ENCODE measurements around the gene ZSCAN10. TPM values are rescaled to one million over a fixed set of nuclear protein-coding genes. Genes with fewer than 3 reads are reported as not detected.

ZSCAN10 gene
- polyA plus RNA-seq, 1 donor: 0.34 TPM

DNA sequence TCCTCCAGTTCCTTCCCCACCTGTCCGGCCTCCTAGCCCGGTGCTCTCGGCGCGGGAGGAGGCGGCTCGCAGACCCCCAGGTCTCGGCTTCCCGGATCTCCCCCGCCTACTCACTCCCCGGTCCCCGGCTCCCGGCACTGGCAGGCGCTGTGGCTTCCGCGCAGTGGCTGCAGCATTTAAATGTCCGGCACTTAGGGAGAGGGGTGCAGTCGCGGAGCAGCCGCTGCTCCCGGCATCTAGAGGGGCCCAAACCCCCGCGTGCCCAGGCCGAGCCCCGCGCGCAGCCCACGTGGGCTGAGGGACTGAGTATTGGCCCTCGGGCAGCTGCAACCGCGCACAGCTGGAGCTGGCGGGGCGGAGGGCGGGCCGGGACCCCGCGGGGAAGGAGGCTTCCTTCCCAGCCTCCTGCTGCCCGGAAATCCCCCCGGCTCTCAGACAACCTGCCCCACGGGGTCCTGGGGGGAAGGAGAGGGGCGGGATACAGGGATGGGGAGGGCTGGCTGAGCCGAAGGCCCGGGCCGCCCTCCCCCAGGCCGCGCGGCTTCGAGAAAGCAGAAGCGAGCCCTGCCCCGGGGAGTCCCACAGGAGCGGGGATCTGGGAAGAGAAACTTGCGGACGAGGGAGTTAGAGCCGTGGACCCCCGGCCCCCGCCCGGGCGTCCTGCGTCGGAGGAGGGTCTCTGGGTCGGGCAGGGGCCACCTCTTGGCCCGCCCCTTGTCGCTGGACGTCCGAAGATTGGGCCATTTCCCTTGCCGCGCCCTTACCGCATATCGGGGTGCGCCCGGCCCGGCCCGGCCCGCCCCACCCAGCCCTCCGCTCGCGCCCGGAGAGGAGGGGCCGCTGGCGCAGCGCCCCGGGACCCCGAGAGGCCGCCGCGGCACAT, 53.1 kb downstream of the ZSCAN10 start, which contains the start of gene MMP25:
Gene MMP25, plus strand, starts transcription at position 804 of the 883 bp plus-strand sequence. CDS start 357 bp downstream, outside the sequence.
- DNase-seq: no peak

GRCh38 chr16:3044708-3045107, 54.4 kb downstream of the ZSCAN10 start:
- DNase-seq: no peak

GRCh38 chr16:3042376-3042775, 56.7 kb downstream of the ZSCAN10 start:
- no peak for DNase-seq

DNA sequence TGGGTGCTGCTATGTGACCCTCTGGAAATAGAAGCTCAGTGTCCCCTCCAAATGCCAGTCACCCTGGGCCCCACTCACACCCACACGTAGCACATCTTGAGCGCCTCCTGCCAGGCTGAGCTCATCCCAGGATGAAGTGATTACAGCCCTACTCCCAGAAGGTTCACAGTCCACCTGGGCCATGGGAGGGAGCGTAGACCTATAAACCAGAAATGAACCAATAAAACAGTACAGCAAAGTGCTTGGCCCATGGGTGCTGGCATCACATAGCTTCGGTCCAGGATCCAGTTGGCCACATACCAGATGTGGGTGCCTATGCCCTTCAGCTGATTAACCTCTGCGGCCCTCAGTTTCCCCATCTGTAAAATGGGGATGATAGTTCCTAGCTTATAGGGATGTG, 60.2 kb downstream of the ZSCAN10 start:
- DNase-seq: no peak

Other genes starting within 250 kb of the ZSCAN10 start
- not detected for gene PRSS22, start 241.1 kb downstream of the ZSCAN10 start, polyA plus RNA-seq (ENCODE audit: insufficient read length)
- gene FLYWCH2, start 216.1 kb downstream of the ZSCAN10 start, polyA plus RNA-seq (ENCODE audit: insufficient read length): 16.1 TPM
- 23.7 TPM for gene FLYWCH1, start 187.4 kb downstream of the ZSCAN10 start, polyA plus RNA-seq (ENCODE audit: insufficient read length)
- gene KREMEN2, start 135.0 kb downstream of the ZSCAN10 start, polyA plus RNA-seq (ENCODE audit: insufficient read length): 6.1 TPM
- 7.0 TPM for gene PAQR4, start 129.9 kb downstream of the ZSCAN10 start, polyA plus RNA-seq (ENCODE audit: insufficient read length)
- gene PKMYT1, start 118.8 kb downstream of the ZSCAN10 start, polyA plus RNA-seq (ENCODE audit: insufficient read length): 11.4 TPM
- gene CLDN9, start 86.4 kb downstream of the ZSCAN10 start, polyA plus RNA-seq (ENCODE audit: insufficient read length): 2.2 TPM
- 0.32 TPM for gene CLDN6, start 81.1 kb downstream of the ZSCAN10 start, polyA plus RNA-seq (ENCODE audit: insufficient read length)
- gene TNFRSF12A, start 78.9 kb downstream of the ZSCAN10 start, polyA plus RNA-seq (ENCODE audit: insufficient read length): 42.5 TPM
- 121 TPM for gene HCFC1R1, start 75.4 kb downstream of the ZSCAN10 start, polyA plus RNA-seq (ENCODE audit: insufficient read length)
- 21.8 TPM for gene THOC6, start 75.3 kb downstream of the ZSCAN10 start, polyA plus RNA-seq (ENCODE audit: insufficient read length)
- gene BICDL2, start 62.4 kb downstream of the ZSCAN10 start, polyA plus RNA-seq (ENCODE audit: insufficient read length): not detected
- 2.1 TPM for gene MMP25, start 52.7 kb downstream of the ZSCAN10 start, polyA plus RNA-seq (ENCODE audit: insufficient read length)
- 161 TPM for gene IL32, start 33.7 kb downstream of the ZSCAN10 start, polyA plus RNA-seq (ENCODE audit: insufficient read length)
- gene ZNF205, start 13.3 kb upstream of the ZSCAN10 start, polyA plus RNA-seq (ENCODE audit: insufficient read length): 15.1 TPM
- 15.5 TPM for gene ZNF213, start 35.7 kb upstream of the ZSCAN10 start, polyA plus RNA-seq (ENCODE audit: insufficient read length)
- gene OR1F1, start 88.9 kb upstream of the ZSCAN10 start, polyA plus RNA-seq (ENCODE audit: insufficient read length): not detected
- 5.9 TPM for gene ZNF200, start 135.9 kb upstream of the ZSCAN10 start, polyA plus RNA-seq (ENCODE audit: insufficient read length)
- gene MEFV, start 157.3 kb upstream of the ZSCAN10 start, polyA plus RNA-seq (ENCODE audit: insufficient read length): 0.40 TPM
- 28.4 TPM for gene ZNF263, start 184.2 kb upstream of the ZSCAN10 start, polyA plus RNA-seq (ENCODE audit: insufficient read length)
- 7.7 TPM for gene TIGD7, start 206.1 kb upstream of the ZSCAN10 start, polyA plus RNA-seq (ENCODE audit: insufficient read length)
- 30.2 TPM for gene ZNF75A, start 206.2 kb upstream of the ZSCAN10 start, polyA plus RNA-seq (ENCODE audit: insufficient read length)